Stimulated activated CD8-positive, alpha-beta memory T cell treated with anti-CD3 and anti-CD28 coated beads, Interleukin-4, amount 100 ng/mL, for 1 hour (primary cell): ENCODE data around the gene MLN.

Experiments used
- DNase-seq, 2 donors: peaks; one replicate each; pipeline ENCODE4 v3.0.0-alpha.2; 2020; ENCODE audit warnings: low read depth in 2 of 2, low spot score in 1 of 2

MLN gene

GRCh38 chr6:33790379-33790778 lies 13.4 kb downstream of the MLN start:
- no peak for DNase-seq

- DNase-seq, result no peak
Measured at GRCh38 chr6:33789550-33789895, 14.3 kb downstream of the MLN start.

GRCh38 chr6:33788694-33789549 lies 14.9 kb downstream of the MLN start, which contains the start of gene LEMD2:
LEMD2 (minus strand) TSS chr6:33789130; CDS start chr6:33789116, 14 bp downstream.
- peak; percentile 79 to 84 for DNase-seq

- peak in 1 of 2 donors; percentile 32 for DNase-seq
Measured at GRCh38 chr6:33787954-33788693, 15.7 kb downstream of the MLN start.

GRCh38 chr6:33787346-33787953 lies 16.4 kb downstream of the MLN start:
- no peak for DNase-seq

DNA sequence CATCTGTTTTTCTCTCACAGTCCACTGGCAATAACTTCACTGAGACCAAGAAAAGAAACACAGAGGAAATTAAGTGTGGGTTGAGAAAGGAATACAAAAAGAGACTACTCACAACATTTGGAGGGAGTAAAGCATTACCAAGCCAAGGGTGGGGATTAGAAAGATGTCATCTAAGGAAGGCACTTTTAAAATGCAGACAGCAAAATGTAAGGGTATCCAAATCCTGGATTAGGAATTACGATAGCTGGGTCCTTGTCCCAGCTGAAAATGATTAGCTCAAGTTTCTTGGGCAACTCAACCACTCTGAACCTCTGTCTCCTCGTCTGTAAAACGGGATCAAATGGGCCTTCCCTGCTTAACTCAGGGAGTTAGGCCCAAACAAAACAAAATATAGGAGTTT lies 17.1 kb downstream of the MLN start:
- DNase-seq, result no peak

GRCh38 chr6:33785778-33786177 lies 18.0 kb downstream of the MLN start:
- no peak for DNase-seq

DNA sequence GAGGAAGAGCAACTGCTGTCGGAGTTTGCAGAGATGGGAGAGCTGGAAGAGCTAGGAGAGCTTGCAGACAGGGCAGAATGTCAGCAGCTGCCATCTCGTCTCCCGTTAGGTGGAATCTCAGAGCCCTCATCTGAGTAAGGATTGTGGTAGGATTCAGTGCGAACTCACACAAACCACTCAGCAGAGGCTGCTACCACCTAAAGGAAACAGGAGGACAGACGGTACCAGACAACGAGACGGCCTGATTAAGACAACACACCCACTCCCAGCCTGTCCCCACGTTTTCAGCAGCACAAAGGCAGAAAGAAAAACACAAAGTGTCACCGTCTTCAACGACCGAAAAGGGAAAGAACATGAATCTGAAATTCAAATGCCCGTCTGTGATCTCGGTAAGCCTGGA lies 19.0 kb downstream of the MLN start:
- DNase-seq, result no peak

DNA sequence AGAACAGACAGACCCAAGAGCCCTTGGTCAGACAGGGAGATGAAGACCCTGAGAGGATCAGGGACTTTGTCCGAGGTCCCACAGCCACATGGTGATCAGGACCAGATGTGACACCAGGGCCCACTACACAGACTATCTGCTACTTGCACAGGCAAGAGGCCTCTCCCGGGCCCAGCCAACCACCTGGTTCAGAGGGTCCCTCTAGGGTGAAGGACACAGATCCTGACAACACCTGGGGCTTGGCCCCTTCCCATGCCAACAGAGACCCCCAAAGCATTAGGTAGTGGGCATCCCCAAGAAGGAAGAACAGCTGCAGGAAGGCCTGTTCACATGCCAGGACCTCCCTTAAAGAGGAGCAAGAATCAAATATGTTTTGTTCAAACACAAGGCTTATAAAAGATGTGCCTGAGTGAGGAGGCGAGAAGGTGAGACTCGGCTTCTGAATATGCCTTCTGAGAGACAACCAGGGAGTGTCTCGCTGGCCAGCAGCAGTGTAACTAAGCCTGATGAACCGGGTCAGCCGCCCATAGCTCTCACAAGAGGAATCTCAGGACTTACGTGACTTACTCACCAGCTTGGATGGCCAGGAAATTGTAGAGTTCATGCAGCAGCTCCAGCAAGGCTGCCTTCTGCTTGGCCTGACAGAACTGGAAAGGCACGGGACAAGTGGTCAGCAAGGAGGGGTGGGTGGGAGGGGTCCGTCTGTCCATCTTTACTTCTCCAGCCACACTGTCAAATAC lies 19.9 kb downstream of the MLN start:
- DNase-seq, result no peak

DNA sequence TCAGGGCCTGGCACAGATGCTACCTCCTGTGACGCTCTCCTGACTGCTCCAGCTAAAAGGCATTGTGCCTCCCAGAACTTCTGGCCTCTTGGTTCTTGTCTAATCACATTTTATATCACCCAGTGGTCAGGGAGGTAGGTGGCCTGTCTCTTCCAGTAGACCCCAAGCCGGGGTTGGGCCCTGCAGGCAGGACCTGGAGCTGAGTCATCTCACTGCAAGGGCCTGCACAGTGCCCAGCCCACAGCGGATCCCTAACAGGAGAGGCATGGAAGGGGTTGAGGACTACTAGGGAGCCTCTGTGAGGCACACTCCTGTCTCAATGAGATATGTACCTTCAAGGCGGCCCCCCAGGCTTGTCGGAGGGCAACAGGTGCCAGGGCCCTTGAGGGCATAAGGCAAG lies 21.2 kb downstream of the MLN start:
- no peak for DNase-seq

- no peak for DNase-seq
Measured at GRCh38 chr6:33781131-33781975, 22.4 kb downstream of the MLN start.

- no peak for DNase-seq
Measured at GRCh38 chr6:33779895-33780294, 23.9 kb downstream of the MLN start.

- no peak for DNase-seq
Measured at GRCh38 chr6:33779290-33779689, 24.5 kb downstream of the MLN start.

DNA sequence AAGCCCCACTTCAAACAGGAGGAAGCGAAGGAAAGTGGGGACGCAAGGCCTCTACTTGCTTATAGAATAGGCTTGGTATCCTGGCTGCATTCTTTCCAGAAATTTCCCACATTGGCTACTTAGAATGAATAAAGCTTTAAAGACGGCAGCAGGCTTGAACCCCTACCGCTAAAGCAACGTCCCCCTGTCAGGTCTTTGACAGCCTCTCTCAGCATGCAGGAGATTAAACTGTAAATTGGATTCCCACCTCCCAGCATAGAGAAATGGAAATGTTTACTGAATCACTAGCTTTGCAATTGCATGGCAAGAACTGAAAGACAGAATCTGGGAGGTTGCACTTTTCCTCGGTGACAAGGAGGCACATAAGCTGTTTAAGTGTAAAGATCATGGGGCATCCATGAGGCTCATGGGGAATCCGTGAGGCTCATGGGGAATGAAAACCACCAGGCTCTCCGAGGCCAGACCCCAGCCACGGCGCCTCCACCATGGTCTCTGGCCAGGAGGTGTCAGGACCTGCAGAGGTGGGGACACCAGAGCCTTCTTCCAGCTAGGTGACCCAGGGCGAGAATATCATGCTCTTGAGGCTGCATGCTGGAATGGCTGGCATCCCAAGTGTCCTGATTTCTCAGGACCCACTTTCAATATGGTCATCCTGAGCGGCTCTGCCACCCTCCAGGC lies 25.2 kb downstream of the MLN start:
- no peak for DNase-seq

DNA sequence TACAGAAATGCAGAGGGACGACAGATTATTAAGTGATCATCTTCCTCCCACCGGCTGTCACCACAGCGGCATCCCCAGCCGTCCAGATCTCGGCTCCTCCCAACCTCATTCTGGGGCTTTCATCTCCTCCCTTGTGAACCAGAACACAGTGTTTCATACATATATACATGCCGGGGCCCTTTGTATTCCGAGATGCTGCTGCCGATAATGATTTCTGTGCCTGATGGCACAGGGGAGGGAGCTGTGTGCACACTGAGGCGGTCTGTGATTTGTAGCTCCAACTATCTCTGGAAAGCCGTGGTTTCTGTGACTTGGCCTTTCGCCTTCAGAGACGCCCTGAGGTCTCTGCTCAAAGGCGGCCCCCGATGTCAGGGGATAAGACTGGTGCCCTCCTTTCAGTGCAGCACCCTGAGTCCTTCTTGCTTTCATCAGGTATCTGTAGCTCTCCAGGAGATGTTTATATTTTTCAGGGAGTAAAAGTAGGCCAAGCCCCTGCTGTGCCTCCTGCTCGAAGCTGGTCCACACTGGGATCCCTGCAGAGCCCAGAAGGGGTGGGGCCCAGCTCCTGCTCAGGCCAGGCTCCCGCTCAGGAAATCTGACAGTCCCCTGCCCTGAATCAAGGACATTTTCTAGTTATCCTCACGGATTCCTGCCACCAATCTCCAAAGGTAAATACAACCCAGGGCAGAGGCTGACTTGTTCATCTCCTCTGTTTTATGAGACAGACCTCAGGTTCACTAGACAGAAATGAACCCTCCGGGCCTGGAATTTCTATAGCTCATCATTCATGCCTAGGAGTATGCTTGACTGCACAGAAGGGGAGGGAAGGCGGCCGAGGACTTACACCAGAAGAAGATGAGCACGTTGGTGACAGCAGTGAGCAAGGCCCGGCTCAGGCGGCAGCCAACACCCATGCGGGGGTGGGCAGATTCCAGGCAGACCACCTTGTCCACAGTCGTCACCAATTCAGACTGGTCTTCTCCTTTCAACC lies 26.1 kb downstream of the MLN start:
- DNase-seq, result no peak

DNA sequence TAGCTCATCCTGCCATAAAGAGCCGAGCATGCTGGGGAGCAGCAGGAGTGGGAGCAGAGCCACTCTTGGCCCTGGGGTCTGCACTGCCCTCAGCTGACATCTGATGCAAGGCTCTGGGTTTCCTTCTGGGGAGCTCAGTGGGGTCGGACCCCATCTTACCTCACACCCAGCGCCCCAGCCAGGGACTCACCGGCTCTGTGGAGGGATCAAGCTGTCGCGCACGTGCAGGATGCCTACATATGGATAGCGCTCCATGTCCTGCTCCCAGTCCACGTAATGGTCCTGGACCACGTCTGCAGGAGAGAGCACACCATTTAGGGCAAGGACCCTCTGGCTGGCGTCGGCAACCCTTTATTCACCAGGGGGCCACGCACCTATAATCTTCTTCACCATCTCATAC lies 27.0 kb downstream of the MLN start:
- no peak for DNase-seq

DNA sequence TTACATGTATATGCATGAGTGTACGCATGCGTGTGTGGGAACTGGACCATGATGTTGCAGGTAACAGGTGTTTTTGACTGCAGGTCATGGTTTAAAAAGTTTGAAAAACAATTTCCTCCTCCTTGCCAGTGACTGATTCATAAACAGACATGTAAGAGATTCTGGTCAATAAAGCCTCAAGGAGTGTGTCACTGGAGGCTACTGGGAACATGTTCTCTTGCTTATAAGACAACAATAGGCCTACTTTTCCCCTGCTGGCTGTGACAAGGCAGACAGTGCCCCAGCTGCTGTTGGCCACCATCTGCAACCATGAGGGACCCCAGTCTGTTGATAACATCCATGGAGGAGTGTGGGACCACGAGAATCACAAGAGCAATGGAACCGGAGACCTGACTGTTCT lies 27.6 kb downstream of the MLN start:
- no peak for DNase-seq

- no peak for DNase-seq
Measured at GRCh38 chr6:33774774-33775173, 29.0 kb downstream of the MLN start.
